ENCODE measurements around the gene TEX12. TPM values are rescaled to one million over a fixed set of nuclear protein-coding genes. Genes with fewer than 3 reads are reported as not detected.
"Not testable (repeated sequence)": the region's sequence is repeated elsewhere in the genome, so short reads cannot be mapped to it uniquely, and the experiment has no call there.

TEX12 gene
- total RNA-seq, 2 donors from 2014 or later = 4.0 TPM; not detected in 1

GRCh38 chr11:112195951-112196351 is 28.8 kb downstream of the TEX12 start:
- no peak overlapping the region for H3K27ac ChIP-seq
- H3K4me3 ChIP-seq = no peak overlapping the region
- 50% methylated on average over 2 of the region's 2 CpGs for WGBS
- no peaks in the 10 kb centered on the region for H3K9me3 ChIP-seq
- no peak for DNase-seq (ENCODE audit: low spot score)
- intact Hi-C loops (cut with DNase I) = no loop called here
- no peaks in the 10 kb centered on the region for H3K27me3 ChIP-seq (replicated peaks; ENCODE audit: insufficient read depth)
- TF ChIP-seq POLR2AphosphoS5 (IDR thresholded peaks at IDR 0.05) (no peak), POLR2A (IDR thresholded peaks at IDR 0.05) (no peak), CTCF (IDR thresholded peaks at IDR 0.05) (no peak)
- H3K4me1 ChIP-seq (replicated peaks) = no peaks in the 10 kb centered on the region
- H3K36me3 ChIP-seq = no peaks in the 10 kb centered on the region

DNA sequence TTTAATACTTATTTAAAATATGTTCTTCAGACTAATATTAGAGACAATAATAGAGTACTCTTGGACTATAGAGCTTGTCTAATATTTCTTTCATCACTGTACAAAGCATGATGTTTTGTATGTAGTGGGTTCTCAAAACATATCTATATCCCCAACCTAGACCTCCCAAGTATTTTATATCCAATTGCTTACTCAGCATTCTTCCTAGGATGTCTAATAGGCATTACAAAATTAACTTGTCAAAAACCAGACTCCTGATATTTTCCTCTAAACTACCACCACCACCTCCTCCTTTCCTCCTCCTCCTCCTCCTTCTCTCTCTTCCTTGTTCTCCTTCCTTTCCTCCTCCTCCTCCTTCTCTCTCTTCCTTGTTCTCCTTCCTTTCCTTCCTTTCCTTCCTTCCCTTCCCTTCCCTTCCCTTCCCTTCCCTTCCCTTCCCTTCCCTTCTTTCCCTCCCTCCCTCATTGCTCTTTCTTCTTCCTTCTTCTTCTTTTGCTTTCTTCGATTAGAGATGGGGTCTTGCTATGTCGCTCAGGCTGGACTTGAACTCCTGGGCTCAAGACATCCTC is 29.4 kb downstream of the TEX12 start:
- no peaks in the 10 kb centered on the region for H3K36me3 ChIP-seq
- H3K4me3 ChIP-seq = no peak overlapping the region
- TF ChIP-seq CTCF (IDR thresholded peaks at IDR 0.05) (no peak), POLR2AphosphoS5 (IDR thresholded peaks at IDR 0.05) (no peak), POLR2A (IDR thresholded peaks at IDR 0.05) (no peak)
- no peak for DNase-seq (ENCODE audit: low spot score)
- intact Hi-C loops (cut with DNase I) = no loop called here
- no peak overlapping the region for H3K27ac ChIP-seq
- H3K4me1 ChIP-seq (replicated peaks) = no peaks in the 10 kb centered on the region
- no peaks in the 10 kb centered on the region for H3K9me3 ChIP-seq
- no peaks in the 10 kb centered on the region for H3K27me3 ChIP-seq (replicated peaks; ENCODE audit: insufficient read depth)
- WGBS = 91% methylated on average over 2 of the region's 2 CpGs

DNA sequence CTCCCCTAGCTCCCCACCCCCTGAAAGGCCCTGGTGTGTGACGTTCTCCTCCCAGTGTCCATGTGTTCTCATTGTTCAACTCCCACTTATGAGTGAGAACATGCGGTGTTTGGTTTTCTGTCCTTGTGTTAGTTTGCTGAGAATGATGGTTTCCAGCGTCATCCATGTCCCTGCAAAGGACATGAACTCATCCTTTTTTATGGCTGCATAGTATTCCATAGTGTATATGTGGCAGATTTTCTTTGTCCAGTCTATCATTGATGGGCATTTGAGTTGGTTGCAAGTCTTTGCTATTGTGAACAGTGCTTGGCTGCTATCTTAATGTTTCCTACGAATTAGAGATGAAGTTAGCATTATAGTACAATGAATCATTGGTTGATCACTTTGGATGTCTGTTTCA is 31.9 kb downstream of the TEX12 start:
- H3K4me3 ChIP-seq; H3K36me3 ChIP-seq; H3K9me3 ChIP-seq; H3K27me3 ChIP-seq (replicated peaks; ENCODE audit: insufficient read depth); intact Hi-C loops (cut with DNase I); H3K4me1 ChIP-seq (replicated peaks); H3K27ac ChIP-seq; DNase-seq (ENCODE audit: low spot score): not testable (repeated sequence)
- 88% methylated on average over 4 of the region's 4 CpGs for WGBS

GRCh38 chr11:112200252-112200651 is 33.1 kb downstream of the TEX12 start:
- no peaks in the 10 kb centered on the region for H3K4me1 ChIP-seq (replicated peaks)
- no peak overlapping the region for H3K27ac ChIP-seq
- 18% methylated on average over 2 of the region's 2 CpGs for WGBS
- intact Hi-C loops (cut with DNase I) = no loop called here
- no peaks in the 10 kb centered on the region for H3K9me3 ChIP-seq
- DNase-seq (ENCODE audit: low spot score) = no peak
- no peaks in the 10 kb centered on the region for H3K27me3 ChIP-seq (replicated peaks; ENCODE audit: insufficient read depth)
- no peak overlapping the region for H3K4me3 ChIP-seq
- TF ChIP-seq POLR2A (IDR thresholded peaks at IDR 0.05) = no peak
- no peak for TF ChIP-seq CTCF (IDR thresholded peaks at IDR 0.05)
- TF ChIP-seq POLR2AphosphoS5 (IDR thresholded peaks at IDR 0.05) = no peak
- no peaks in the 10 kb centered on the region for H3K36me3 ChIP-seq

- Histone ChIP-seq H3K27ac (no peak overlapping the region), H3K4me1 (replicated peaks) (no peaks in the 10 kb centered on the region), H3K27me3 (replicated peaks; ENCODE audit: insufficient read depth) (no peaks in the 10 kb centered on the region), H3K9me3 (no peaks in the 10 kb centered on the region), H3K4me3 (no peak overlapping the region), H3K36me3 (no peaks in the 10 kb centered on the region)
- intact Hi-C loops (cut with DNase I) = no loop called here
- DNase-seq (ENCODE audit: low spot score) = no peak
- 96% methylated on average over 23 of the region's 23 CpGs for WGBS
- TF ChIP-seq POLR2A (IDR thresholded peaks at IDR 0.05) (no peak), POLR2AphosphoS5 (IDR thresholded peaks at IDR 0.05) (no peak), CTCF (IDR thresholded peaks at IDR 0.05) (no peak)
These were observed 38.9 kb downstream of the TEX12 start for GRCh38 chr11:112206071-112206470.

All from prostate gland (tissue), 2 donors.